SK-N-SH (cell line): ENCODE measurements around the gene ATP7B. TPM values are rescaled to one million over a fixed set of nuclear protein-coding genes. Genes with fewer than 3 reads are reported as not detected.

Experiments used
- CTCF ChIA-PET: fragments of 300-600, 350-600 bp; formaldehyde crosslinking; extraction: SDS; loops from one replicate; lab custom pipeline; 2021; lab: Yijun Ruan, JAX
- POLR2A ChIA-PET: fragments of 350-600 bp; sonication (Branson Sonifier 250); formaldehyde crosslinking; extraction: SDS; loops from one replicate; lab custom pipeline; 2020; ENCODE audit warnings: antibody characterized with exemption, inconsistent platforms; lab: Yijun Ruan, JAX
- DNase-seq: peaks from one replicate; pipeline ENCODE4 v3.0.0; 2012
- H2AFZ ChIP-seq: fragments of 200-600 bp; sonication (generic); 2 replicates; pipeline ENCODE4 v1.8.1; 2016; ENCODE audit warnings: antibody characterized with exemption, mild to moderate bottlenecking, low read depth
- H3F3A ChIP-seq: fragments of 200-600 bp; sonication (generic); replicated peaks from 2 replicates; pipeline ENCODE3; 2016; ENCODE audit warnings: antibody characterized with exemption, mild to moderate bottlenecking; ENCODE audit not compliant: insufficient read depth
- H3K27ac ChIP-seq, 2 experiments: fragments of 200-500 bp in 1 of 2; fragments of 200-600 bp in 1 of 2; sonication (Bioruptor generic) in 1 of 2; sonication (generic), shearing (Covaris generic) in 1 of 2; 2 replicates each; pipeline versions ENCODE4 v1.5.1 to v1.6.1; 2014 to 2016; ENCODE audit warnings: low read depth in 2 of 2, inconsistent platforms in 1 of 2, low read length in 1 of 2, mild to moderate bottlenecking in 1 of 2, mixed read lengths in 1 of 2
- H3K27me3 ChIP-seq: fragments of 200-600 bp; sonication (generic), shearing (Covaris generic); 2 replicates; pipeline ENCODE4 v1.6.1; 2016; ENCODE audit warnings: mixed run types; ENCODE audit not compliant: insufficient read depth
- H3K36me3 ChIP-seq, 2 experiments: fragments of 200-500 bp in 1 of 2; fragments of 200-600 bp in 1 of 2; sonication (Bioruptor generic) in 1 of 2; sonication (generic) in 1 of 2; replicated peaks in 1 of 2; 2 replicates each; pipeline versions ENCODE3 to v1.5.1; 2014 to 2016; ENCODE audit warnings: low read length in 1 of 2, mild to moderate bottlenecking in 1 of 2; ENCODE audit not compliant: insufficient read depth in 2 of 2, control insufficient read depth in 1 of 2
- H3K4me1 ChIP-seq, 2 experiments: fragments of 200-500 bp in 1 of 2; fragments of 200-600 bp in 1 of 2; sonication (Bioruptor generic) in 1 of 2; sonication (generic), shearing (Covaris generic) in 1 of 2; 2 replicates each; pipeline versions ENCODE4 v1.5.1 to v1.6.1; 2014 to 2016; ENCODE audit warnings: low read depth in 1 of 2, low read length in 1 of 2, mixed run types in 1 of 2; ENCODE audit not compliant: insufficient read depth in 2 of 2, control insufficient read depth in 1 of 2
- H3K4me2 ChIP-seq: fragments of 200-600 bp; sonication (generic), shearing (Covaris generic); 2 replicates; pipeline ENCODE4 v1.6.1; 2017; ENCODE audit warnings: mixed run types
- H3K4me3 ChIP-seq, 2 experiments: fragments of 200-500 bp in 1 of 2; fragments of 200-600 bp in 1 of 2; sonication (Bioruptor generic) in 1 of 2; sonication (generic), shearing (Covaris generic) in 1 of 2; 2 replicates each; pipeline versions ENCODE4 v1.5.1 to v1.8.1; 2014 to 2016; ENCODE audit warnings: low read depth in 2 of 2, inconsistent platforms in 1 of 2, low read length in 1 of 2, mild to moderate bottlenecking in 1 of 2, mixed read lengths in 1 of 2, moderate library complexity in 1 of 2
- H3K79me2 ChIP-seq: fragments of 200-600 bp; sonication (generic); 2 replicates; pipeline ENCODE4 v1.8.1; 2017; ENCODE audit warnings: mild to moderate bottlenecking; ENCODE audit not compliant: insufficient read depth
- H3K9ac ChIP-seq: fragments of 200-600 bp; sonication (generic); 2 replicates; pipeline ENCODE4 v1.6.1; 2017; ENCODE audit warnings: mixed run types
- H3K9me2 ChIP-seq: fragments of 200-600 bp; sonication (generic); 2 replicates; pipeline ENCODE4 v1.6.1; 2017; ENCODE audit warnings: mixed run types
- H3K9me3 ChIP-seq: fragments of 200-600 bp; sonication (generic); 2 replicates; pipeline ENCODE4 v1.6.1; 2017; ENCODE audit warnings: mixed run types, mild to moderate bottlenecking, moderate library complexity
- H4K20me1 ChIP-seq: fragments of 200-600 bp; sonication (generic); 2 replicates; pipeline ENCODE4 v1.6.1; 2017; ENCODE audit warnings: mild to moderate bottlenecking, mixed run types; ENCODE audit not compliant: insufficient read depth
- ELF1 ChIP-seq: IDR thresholded peaks from 2 replicates; pipeline ENCODE4 v1.4.0; 2012
- EP300 ChIP-seq, 2 experiments: IDR thresholded peaks; 2 replicates each; pipeline versions ENCODE4 v1.4.0 to v1.6.1; 2012; ENCODE audit warnings: borderline replicate concordance in 1 of 2, low read depth in 1 of 2, low read length in 1 of 2
- EZH2phosphoT487 ChIP-seq: fragments of 200-600 bp; sonication (generic); IDR thresholded peaks from 2 replicates; pipeline ENCODE4 v1.6.1; 2017; ENCODE audit warnings: low read depth, mixed run types, mild to moderate bottlenecking, antibody characterized with exemption, moderate library complexity, borderline replicate concordance
- FOXJ3 ChIP-seq: sonication (generic); formaldehyde crosslinking; IDR thresholded peaks from 2 replicates; pipeline ENCODE4 v1.5.1; 2020; ENCODE audit warnings: mild to moderate bottlenecking, missing genetic modification reagents
- GABPA ChIP-seq: IDR thresholded peaks from 2 replicates; pipeline ENCODE4 v1.4.0; 2012; ENCODE audit warnings: low read depth, mild to moderate bottlenecking
- GATA2 ChIP-seq: sonication (generic); formaldehyde crosslinking; IDR thresholded peaks from 2 replicates; pipeline ENCODE4 v1.5.0; 2020; ENCODE audit warnings: mild to moderate bottlenecking, missing genetic modification reagents
- SIN3A ChIP-seq: IDR thresholded peaks from 2 replicates; pipeline ENCODE4 v1.6.1; 2012; ENCODE audit warnings: low read depth, mild to moderate bottlenecking, low read length, moderate library complexity, borderline replicate concordance
- SMC3 ChIP-seq: IDR thresholded peaks from 2 replicates; pipeline ENCODE4 v1.6.1; 2012; ENCODE audit warnings: low read depth, low read length, improper control_type of control experiment
- TCF12 ChIP-seq: IDR thresholded peaks from 2 replicates; pipeline ENCODE4 v1.4.0; 2012
- TEAD4 ChIP-seq: IDR thresholded peaks from 2 replicates; pipeline ENCODE4 v1.4.0; 2012; ENCODE audit warnings: mild to moderate bottlenecking, borderline replicate concordance; ENCODE audit not compliant: insufficient read depth
- YY1 ChIP-seq: IDR thresholded peaks from 2 replicates; pipeline ENCODE4 v1.4.0; 2012; ENCODE audit warnings: low read depth, mild to moderate bottlenecking
- WGBS: methylation state at CpG from one replicate; pipeline ENCODE4 v1.1.6; 2017; ENCODE audit warnings: low lambda C conversion rate; 5-methylcytosine and 5-hydroxymethylcytosine counted together
- polyA plus RNA-seq, 3 experiments: library from polyadenylated mRNA; depleted of rRNA; stranded (reverse); fragments of >200 nt; gene quantifications; 2 replicates each; pipeline ENCODE4 v1.2.3, GENCODE V29; 2012
- TF ChIP-seq, protein P1 (sequence below): fragments of 200-600 bp; sonication (generic); IDR thresholded peaks from 2 replicates; pipeline ENCODE4 v1.6.1; 2017; ENCODE audit warnings: antibody characterized with exemption, mild to moderate bottlenecking, moderate library complexity
- TF ChIP-seq, protein P2 (sequence below): IDR thresholded peaks from 2 replicates; pipeline ENCODE4 v1.4.0; 2012; ENCODE audit warnings: low read depth
- TF ChIP-seq, protein P3 (sequence below): fragments of 150-350 bp; IDR thresholded peaks from 2 replicates; pipeline ENCODE4 v1.6.1; 2016; ENCODE audit warnings: mild to moderate bottlenecking, low read depth, low read length
- TF ChIP-seq, protein P4 (sequence below): IDR thresholded peaks from 2 replicates; pipeline ENCODE4; 2012

Gene ATP7B
- polyA plus RNA-seq, 1 of the 3 experiments (the other 2 are of a cell fraction) = 4.4 TPM

DNA sequence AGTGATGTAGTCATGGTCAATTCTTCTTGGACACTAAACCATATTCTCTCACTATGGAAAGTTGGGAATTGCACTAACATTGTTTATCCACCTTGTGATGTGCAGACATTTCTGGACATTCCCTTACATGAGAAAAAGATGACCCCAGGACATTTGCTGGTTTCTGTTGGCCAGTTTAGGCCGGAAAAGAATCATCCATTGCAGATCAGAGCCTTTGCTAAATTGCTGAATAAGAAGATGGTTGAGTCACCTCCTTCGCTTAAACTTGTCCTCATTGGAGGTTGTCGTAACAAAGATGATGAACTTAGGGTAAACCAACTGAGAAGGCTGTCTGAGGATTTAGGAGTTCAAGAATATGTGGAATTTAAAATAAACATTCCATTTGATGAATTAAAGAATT, 13.2 kb upstream of the ATP7B start, which contains the start of gene UTP14C:
UTP14C (plus strand) TSS at position 211 of the 400 bp plus-strand sequence. CDS start 4,114 bp downstream, outside the sequence.
- CTCF ChIA-PET = interaction anchor here (0.7 kb wide), 1 partner anchor 31 kb away, joined by 3 read pairs; no protein-coding TSS in a partner anchor
- WGBS = 96% methylated on average over 3 of the region's 3 CpGs
- peaks cover 60 to 79% of the 10 kb centered on the region in 2 experiments for H3K36me3 ChIP-seq

DNA sequence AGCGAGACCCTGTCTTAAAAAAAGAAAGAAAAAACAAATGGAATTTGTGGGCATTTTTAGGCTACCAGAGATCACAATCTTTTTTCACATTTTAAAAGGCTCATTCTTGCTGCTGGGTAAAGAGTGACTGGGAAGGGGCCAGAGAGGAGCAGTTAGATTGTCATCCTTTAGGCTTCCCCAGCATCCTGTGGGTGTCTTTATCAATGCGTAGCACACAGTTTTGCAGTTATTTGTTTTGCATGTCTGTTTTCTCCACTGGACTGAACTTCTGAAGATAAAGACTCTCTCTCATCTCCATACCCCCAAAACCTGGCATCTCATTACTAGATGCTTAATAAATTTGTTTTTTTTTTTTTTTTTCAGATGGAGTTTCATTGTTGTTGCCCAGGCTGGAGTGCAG, 11.1 kb upstream of the ATP7B start:
- H4K20me1 ChIP-seq = no peaks in the 10 kb centered on the region
- H3K4me3 ChIP-seq = no peak overlapping the region
- H3K9ac ChIP-seq = no peak overlapping the region
- no peaks in the 10 kb centered on the region for H3K9me3 ChIP-seq
- no peak for DNase-seq
- CTCF ChIA-PET = interaction anchor here (1.2 kb wide), 1 partner anchor 15 kb away, joined by 3 read pairs; no protein-coding TSS in a partner anchor
- peaks cover 38% of the 10 kb centered on the region for H3K79me2 ChIP-seq
- no peaks in the 10 kb centered on the region for H3K27me3 ChIP-seq
- 100% methylated on average over 2 of the region's 2 CpGs for WGBS
- H3K36me3 ChIP-seq = peaks cover 56 to 66% of the 10 kb centered on the region in 2 experiments
- H3K27ac ChIP-seq = no peak overlapping the region
- TF ChIP-seq SMC3 (no peak), YY1 (no peak), TCF12 (no peak), GABPA (no peak)
- TF ChIP-seq, protein P1, sequence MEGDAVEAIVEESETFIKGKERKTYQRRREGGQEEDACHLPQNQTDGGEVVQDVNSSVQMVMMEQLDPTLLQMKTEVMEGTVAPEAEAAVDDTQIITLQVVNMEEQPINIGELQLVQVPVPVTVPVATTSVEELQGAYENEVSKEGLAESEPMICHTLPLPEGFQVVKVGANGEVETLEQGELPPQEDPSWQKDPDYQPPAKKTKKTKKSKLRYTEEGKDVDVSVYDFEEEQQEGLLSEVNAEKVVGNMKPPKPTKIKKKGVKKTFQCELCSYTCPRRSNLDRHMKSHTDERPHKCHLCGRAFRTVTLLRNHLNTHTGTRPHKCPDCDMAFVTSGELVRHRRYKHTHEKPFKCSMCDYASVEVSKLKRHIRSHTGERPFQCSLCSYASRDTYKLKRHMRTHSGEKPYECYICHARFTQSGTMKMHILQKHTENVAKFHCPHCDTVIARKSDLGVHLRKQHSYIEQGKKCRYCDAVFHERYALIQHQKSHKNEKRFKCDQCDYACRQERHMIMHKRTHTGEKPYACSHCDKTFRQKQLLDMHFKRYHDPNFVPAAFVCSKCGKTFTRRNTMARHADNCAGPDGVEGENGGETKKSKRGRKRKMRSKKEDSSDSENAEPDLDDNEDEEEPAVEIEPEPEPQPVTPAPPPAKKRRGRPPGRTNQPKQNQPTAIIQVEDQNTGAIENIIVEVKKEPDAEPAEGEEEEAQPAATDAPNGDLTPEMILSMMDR = no peak
- POLR2A ChIA-PET = no interaction called here
- no peaks in the 10 kb centered on the region for H3K9me2 ChIP-seq
- no peaks in the 10 kb centered on the region for H3F3A ChIP-seq
- no peaks in the 10 kb centered on the region for H3K4me1 ChIP-seq
- H3K4me2 ChIP-seq = no peak overlapping the region
- H2AFZ ChIP-seq = no peak overlapping the region

More for the DNA sequence above, 13.2 kb upstream of the ATP7B start, which contains the start of gene UTP14C:
- Histone ChIP-seq H3K9me2 (no peaks in the 10 kb centered on the region), H3K27me3 (no peaks in the 10 kb centered on the region), H2AFZ (no peak within 1 kb of the TSS), H3K4me2 (no peak within 1 kb of the TSS), H3K4me3 (no peak within 1 kb of the TSS), H3K4me1 (no peaks in the 10 kb centered on the region), H4K20me1 (no peaks in the 10 kb centered on the region), H3F3A (no peaks in the 10 kb centered on the region), H3K9me3 (no peaks in the 10 kb centered on the region), H3K79me2 (peaks cover 24% of the 10 kb centered on the region), H3K27ac (no peak within 1 kb of the TSS), H3K9ac (no peak within 1 kb of the TSS)
- TF ChIP-seq GATA2 (CRISPR knock-in tag) = no peak
- TF ChIP-seq, protein P2, sequence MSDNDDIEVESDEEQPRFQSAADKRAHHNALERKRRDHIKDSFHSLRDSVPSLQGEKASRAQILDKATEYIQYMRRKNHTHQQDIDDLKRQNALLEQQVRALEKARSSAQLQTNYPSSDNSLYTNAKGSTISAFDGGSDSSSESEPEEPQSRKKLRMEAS = no peak
- TF ChIP-seq FOXJ3 (CRISPR knock-in tag) = no peak
- TF ChIP-seq ELF1 = no peak
- no peak for TF ChIP-seq SIN3A
- TF ChIP-seq EZH2phosphoT487 = no peak
- TF ChIP-seq, protein P3, sequence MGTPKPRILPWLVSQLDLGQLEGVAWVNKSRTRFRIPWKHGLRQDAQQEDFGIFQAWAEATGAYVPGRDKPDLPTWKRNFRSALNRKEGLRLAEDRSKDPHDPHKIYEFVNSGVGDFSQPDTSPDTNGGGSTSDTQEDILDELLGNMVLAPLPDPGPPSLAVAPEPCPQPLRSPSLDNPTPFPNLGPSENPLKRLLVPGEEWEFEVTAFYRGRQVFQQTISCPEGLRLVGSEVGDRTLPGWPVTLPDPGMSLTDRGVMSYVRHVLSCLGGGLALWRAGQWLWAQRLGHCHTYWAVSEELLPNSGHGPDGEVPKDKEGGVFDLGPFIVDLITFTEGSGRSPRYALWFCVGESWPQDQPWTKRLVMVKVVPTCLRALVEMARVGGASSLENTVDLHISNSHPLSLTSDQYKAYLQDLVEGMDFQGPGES = no peak
- TF ChIP-seq EP300 (IDR thresholded peaks at IDR 0.05; ENCODE audit: borderline replicate concordance in 1 of 2, low read depth in 1 of 2, low read length in 1 of 2) = no peak
- TF ChIP-seq, protein P4, sequence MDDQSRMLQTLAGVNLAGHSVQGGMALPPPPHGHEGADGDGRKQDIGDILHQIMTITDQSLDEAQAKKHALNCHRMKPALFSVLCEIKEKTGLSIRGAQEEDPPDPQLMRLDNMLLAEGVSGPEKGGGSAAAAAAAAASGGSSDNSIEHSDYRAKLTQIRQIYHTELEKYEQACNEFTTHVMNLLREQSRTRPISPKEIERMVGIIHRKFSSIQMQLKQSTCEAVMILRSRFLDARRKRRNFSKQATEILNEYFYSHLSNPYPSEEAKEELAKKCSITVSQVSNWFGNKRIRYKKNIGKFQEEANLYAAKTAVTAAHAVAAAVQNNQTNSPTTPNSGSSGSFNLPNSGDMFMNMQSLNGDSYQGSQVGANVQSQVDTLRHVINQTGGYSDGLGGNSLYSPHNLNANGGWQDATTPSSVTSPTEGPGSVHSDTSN = no peak
- no peak for TF ChIP-seq SMC3
- no peak for TF ChIP-seq TEAD4
- POLR2A ChIA-PET = no interaction called here
- DNase-seq = no peak
